ENCODE data around the gene RPN1.
"Not testable (repeated sequence)": the region's sequence is repeated elsewhere in the genome, so short reads cannot be mapped to it uniquely, and the experiment has no call there.

RPN1 gene

GRCh38 chr3:128609294-128609693, 41.3 kb downstream of the RPN1 start:
- no peak for DNase-seq (ENCODE audit: low read depth)

GRCh38 chr3:128607710-128608048, 42.9 kb downstream of the RPN1 start:
- no peak for DNase-seq (ENCODE audit: low read depth)

- no peak for DNase-seq (ENCODE audit: low read depth)
Observed at GRCh38 chr3:128606094-128606493, 44.5 kb downstream of the RPN1 start.

GRCh38 chr3:128605091-128606046, 45.2 kb downstream of the RPN1 start:
- no peak for DNase-seq (ENCODE audit: low read depth)

GRCh38 chr3:128603811-128604775, 46.5 kb downstream of the RPN1 start:
- no peak for DNase-seq (ENCODE audit: low read depth)

- DNase-seq (ENCODE audit: low read depth): no peak
Observed at GRCh38 chr3:128603313-128603712, 47.3 kb downstream of the RPN1 start.

- DNase-seq (ENCODE audit: low read depth): no peak
Observed at GRCh38 chr3:128598884-128599664, 51.5 kb downstream of the RPN1 start.

- DNase-seq (ENCODE audit: low read depth): no peak
Observed at GRCh38 chr3:128597900-128598299, 52.7 kb downstream of the RPN1 start.

GRCh38 chr3:128592864-128593263, 57.8 kb downstream of the RPN1 start:
- no peak for DNase-seq (ENCODE audit: low read depth)

GRCh38 chr3:128591738-128592426, 58.7 kb downstream of the RPN1 start:
- DNase-seq (ENCODE audit: low read depth): no peak

- DNase-seq (ENCODE audit: low read depth): no peak
Observed at GRCh38 chr3:128590948-128591347, 59.7 kb downstream of the RPN1 start.

- not testable (repeated sequence) for DNase-seq (ENCODE audit: low read depth)
Observed at GRCh38 chr3:128589985-128590384, 60.6 kb downstream of the RPN1 start.

GRCh38 chr3:128588147-128588546, 62.5 kb downstream of the RPN1 start:
- no peak for DNase-seq (ENCODE audit: low read depth)

GRCh38 chr3:128587391-128587790, 63.2 kb downstream of the RPN1 start:
- no peak for DNase-seq (ENCODE audit: low read depth)

GRCh38 chr3:128586932-128587331, 63.7 kb downstream of the RPN1 start:
- not testable (repeated sequence) for DNase-seq (ENCODE audit: low read depth)

GRCh38 chr3:128586391-128586790, 64.2 kb downstream of the RPN1 start:
- DNase-seq (ENCODE audit: low read depth): not testable (repeated sequence)

GRCh38 chr3:128585974-128586373, 64.6 kb downstream of the RPN1 start:
- DNase-seq (ENCODE audit: low read depth): no peak

- no peak for DNase-seq (ENCODE audit: low read depth)
Observed at GRCh38 chr3:128585189-128585588, 65.4 kb downstream of the RPN1 start.

GRCh38 chr3:128584412-128585020, 66.1 kb downstream of the RPN1 start:
- DNase-seq (ENCODE audit: low read depth): no peak

GRCh38 chr3:128581566-128581965, 69.1 kb downstream of the RPN1 start:
- no peak for DNase-seq (ENCODE audit: low read depth)

GRCh38 chr3:128579927-128580326, 70.7 kb downstream of the RPN1 start:
- no peak for DNase-seq (ENCODE audit: low read depth)
